HTERT RPE-1 (cell line): ENCODE results near the gene CCDC178.
"Not testable (repeated sequence)": the region's sequence is repeated elsewhere in the genome, so short reads cannot be mapped to it uniquely, and the experiment has no call there.

Experiments
- in situ Hi-C: fragments of 300-500 bp; cut with MboI; formaldehyde crosslinking; loops from 4 replicates; pipeline ENCODE4 v1.14.3; 2020; ENCODE audit warnings: low sequenced_read_pairs

CCDC178 gene

DNA sequence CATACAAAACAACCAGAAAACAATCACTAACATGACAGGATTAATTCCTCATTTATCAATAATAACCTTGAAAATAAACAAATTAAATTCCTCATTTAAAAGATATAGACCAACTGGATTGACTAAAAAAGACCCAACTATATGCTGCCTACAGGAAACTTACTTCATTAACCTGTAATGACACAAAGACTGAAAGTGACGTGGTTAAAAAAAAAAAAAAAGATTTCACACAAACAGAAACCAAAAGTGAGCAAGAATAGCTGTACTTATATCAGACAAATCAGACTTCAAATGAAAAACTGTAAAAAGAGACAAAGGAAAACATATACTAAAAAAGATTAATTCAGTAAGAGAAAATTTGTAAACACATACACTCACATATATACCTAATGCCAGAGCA is 201.2 kb downstream of the CCDC178 start:
- in situ Hi-C loops: no loop called here

DNA sequence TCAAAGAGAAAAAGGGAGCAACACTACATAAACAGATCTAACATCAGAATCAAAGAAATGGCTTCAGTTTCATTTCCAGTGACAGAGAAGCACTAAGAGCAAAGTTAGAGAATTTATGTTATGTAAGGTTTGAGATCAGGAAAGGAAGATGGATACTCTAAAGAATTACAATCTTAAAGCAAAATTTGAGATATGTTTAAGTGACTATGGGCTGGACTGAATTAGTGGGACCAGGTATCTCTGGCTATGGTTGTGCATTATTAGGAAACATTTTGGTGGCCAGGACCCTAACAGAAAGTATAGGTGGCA is 208.2 kb downstream of the CCDC178 start:
- in situ Hi-C loops: no loop called here

DNA sequence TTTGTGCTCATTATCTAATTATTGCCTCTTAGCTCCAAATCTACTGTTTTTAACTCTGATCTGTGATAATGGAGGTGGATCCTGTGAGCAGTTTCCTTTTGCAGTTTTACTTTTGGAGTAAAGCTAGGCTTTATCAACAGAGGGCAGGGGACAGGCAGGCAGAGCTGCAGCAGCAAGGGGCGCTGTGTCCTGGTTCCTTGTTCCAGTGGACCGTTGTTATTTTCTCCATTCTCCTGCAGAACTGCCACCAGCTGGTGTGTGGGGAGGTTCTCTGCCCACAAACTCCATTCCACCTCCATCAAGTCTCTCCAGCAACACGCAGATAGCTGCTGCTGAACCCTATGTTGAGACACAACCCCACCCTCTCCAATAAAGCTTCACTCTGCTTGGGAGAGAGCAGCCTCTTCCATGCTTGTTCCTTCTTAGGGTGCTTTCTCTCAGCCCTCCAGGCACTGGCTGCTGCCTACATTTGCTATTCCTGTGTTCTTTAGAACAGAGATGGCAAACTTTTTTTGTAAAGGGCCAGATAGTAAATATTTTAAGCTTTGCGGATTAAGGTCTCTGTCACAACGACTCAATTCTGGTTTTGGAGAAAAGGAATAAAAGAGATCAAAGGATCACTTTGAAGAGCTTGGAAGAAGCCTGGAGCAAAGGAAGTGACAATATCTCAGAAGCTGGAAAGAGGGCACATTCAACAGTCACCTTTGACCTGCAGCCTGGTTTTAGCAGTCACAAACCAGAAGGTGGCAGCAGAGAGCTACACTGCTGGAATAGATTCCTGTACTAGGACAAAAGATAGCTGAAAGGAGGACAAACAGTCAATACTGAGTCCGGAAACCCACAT is 208.8 kb downstream of the CCDC178 start:
- in situ Hi-C loops: no loop called here

DNA sequence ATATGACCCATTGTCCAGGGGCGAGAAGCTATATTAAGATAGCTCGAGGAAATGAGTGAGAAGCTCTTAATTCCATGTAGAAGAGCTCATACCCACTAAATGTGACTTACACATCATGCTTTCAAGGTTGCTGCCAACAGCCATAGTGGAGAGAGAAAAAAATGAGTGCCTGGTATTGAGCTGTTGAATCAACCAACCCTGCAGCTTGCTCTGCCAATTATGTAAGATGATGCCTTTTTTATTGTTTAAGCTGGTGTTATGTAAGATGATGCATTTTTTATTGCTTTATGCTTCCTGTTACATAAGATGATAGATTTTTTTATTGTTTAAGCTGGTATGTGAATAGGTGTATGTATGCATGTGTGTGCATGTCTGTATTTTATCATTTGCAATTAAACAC is 228.2 kb downstream of the CCDC178 start:
- in situ Hi-C loops: no loop called here

DNA sequence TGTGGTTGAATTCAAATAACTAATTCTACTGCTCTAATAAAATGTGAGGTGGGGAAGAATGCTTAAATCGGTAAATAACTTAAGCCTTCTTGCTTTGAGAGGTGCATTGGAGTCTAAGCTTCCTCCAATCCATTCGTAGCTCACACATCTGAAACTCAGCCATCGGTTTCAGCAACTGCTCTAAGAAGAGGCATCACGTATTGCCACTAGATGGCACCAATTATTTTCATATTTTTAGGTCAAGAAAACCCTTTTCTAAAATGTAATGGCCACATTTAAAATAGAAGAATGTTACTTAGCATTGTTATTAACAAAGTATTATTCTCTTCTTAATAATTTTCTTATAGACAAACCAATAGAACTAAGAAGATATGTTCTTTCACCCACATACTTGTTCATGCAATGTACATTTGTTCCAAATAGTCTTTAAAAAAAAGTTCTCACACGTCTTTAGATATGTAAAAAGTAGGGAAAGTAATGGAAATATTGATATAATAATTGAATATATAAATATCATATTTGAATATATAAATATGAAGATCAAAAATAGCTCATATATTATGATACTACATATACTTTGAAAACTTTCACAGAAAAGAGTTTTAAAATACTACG is 229.8 kb downstream of the CCDC178 start:
- in situ Hi-C loops: no loop called here

DNA sequence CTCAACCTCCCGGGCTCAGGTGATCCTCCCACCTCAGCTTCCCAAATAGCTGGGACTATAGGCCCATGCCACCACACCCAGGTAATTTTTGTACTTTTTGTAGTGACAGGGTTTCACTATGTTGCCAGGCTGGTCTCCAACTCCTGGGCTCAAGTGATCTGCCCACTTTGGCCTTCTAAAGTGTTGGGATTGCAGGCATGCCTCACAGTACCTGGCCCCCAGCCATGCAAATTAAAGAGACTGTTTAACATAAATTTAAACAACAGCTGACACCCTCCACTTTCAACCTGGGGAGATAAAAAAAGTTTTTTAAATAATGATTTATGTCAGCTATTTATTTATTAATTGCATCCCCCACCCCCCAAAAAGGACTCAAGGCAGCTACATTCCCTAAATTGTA is 234.7 kb downstream of the CCDC178 start:
- in situ Hi-C loops: no loop called here

DNA sequence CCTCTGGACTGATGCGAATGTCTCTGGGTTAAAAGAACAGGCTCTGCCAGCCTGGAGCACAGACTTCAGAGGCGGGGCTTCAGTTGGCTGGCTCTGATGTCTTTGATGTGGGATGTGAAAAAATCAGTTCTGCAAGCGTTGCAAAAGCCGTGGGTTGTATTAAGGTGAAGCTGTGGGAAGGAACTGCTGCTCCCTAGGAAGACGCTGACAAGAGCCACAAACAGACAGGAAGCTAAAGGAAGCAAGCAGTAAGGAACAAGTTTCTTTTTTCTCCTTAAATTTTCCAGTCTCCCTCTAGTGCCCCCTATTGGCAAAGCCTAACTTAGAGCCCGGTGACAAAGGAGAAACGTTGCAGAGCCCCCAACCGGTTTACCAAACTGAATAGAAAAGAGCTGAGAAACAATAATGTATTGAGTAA is 239.0 kb downstream of the CCDC178 start:
- in situ Hi-C loops: no loop called here

DNA sequence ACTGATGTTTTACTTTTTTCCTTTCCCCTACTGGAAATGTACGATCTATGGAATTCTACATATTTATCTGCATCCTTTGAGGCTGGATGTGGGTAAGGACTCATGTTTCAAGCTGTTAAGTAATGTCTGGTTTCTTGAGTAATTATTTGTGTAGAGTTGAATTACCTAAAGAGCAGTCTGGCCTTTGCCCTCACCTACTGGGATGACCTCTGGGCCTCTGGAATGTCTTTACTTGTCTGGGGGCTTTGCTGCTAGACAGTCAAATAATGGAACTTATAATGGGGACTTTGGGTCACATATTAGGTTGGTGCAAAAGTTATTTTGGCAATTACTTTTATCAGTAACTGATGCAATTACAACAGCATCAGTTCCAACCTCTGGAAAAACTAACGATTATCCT is 244.7 kb downstream of the CCDC178 start:
- in situ Hi-C loops: no loop called here

DNA sequence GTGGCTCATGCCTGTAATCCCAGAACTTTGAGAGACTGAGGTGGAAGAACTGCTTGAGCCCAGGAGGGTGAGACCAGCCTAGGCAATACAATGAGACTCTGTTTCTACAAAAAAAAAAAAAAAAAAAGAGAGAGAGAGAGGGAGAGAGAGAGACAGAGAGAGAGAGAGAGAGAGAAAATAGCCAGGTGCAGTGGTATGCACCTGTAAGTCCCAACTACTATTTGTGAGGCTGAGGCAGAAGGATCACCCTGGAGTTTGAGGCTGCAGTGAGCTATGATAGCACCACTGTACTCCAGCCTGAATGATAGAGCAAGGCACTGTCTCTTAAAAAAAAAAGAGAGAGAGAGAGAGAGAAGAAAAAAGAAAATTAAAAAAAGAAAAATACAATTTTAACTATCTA is 245.7 kb downstream of the CCDC178 start:
- in situ Hi-C loops: no loop called here

DNA sequence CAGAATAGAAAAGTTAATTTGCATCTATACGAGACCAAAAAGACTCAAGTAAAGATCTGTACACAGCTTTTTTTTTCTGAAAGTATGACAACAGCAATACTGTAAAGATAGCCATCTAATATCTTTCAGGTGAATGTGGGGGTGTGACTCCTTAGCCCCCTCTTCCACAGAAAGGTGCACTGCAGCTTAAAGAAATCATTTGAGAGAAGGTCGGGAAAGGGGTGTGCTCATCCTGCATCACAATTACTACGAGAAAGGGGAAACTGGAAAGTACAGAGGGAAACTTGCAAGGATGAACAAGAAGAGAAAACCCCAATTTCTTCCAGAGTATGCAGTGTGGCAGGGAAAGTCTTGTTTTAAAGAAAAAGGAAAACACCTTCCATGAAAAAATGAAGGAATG is 255.6 kb downstream of the CCDC178 start:
- in situ Hi-C loops: no loop called here

DNA sequence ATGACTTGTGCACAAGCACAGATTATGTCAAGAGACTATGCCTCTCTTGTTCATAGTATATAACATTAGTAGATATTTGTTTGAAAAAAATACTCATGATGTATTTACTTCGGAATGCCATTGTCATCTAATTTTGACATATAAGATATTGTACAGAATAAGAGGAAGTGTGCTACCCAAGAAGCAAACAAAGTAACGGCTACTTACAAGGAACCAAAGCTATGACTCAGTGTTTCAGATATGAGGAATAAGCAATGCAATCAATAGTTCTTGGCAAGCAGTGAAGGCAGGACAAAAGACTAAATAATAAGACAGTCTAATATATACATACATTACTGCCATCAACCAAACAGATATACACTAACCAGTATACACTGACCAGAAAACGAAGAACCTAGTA is 256.3 kb downstream of the CCDC178 start:
- in situ Hi-C loops: no loop called here

DNA sequence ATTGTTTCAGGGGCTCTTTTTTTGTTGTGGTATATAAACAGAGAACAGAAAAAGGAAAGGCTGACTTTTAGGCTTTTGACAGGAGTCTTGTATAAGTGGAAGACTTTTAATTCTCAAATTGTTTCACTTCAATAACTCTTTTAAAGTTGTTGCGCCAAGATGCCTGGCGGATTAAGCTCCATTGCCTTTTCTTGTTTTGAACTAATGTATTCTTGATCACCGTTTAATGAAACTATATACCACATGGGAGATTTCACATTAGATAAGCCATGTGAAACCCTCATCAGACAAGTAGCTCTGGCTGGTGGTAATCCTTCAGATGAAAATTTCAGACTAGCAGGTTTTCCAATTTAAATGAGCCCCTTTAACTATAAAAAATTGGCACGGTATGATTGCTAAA is 257.4 kb downstream of the CCDC178 start:
- in situ Hi-C loops: no loop called here

DNA sequence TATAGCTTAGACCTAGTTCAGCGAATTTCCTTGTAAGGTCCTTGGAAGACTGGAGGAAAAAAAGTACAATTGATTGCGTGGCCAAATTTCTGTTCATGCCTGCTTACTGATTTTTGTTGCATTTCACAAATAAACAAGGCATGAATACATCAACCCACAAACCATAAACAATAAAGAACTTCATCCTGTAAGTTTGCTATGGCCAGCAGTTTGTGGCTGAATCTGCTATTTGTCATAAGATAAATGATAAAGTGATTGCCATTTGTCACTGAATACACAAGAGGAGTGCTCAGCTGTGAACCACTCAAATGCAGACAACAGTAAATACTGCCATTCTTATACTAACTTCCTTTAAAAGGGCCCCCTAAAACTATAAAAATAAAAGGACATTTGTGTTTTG is 259.5 kb downstream of the CCDC178 start:
- in situ Hi-C loops: no loop called here

DNA sequence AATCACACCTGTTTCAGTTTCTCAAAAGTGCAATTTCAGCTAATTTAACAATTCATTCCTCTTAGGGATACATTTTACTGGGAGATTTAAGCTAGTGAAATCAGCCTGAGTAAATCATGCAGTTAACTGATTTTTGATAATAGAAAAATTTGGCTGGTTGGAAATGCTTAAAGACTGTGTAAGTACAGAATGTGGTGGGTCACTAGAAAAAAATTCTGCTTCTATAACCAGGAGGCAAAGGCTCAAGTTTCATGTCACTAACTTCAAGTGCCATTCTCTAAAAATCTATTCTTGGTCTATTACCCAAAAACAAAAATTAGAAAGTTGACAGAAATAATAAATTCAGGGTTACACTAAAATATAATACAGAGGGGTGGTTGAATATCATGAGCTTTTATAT is 271.3 kb downstream of the CCDC178 start:
- in situ Hi-C loops: no loop called here

DNA sequence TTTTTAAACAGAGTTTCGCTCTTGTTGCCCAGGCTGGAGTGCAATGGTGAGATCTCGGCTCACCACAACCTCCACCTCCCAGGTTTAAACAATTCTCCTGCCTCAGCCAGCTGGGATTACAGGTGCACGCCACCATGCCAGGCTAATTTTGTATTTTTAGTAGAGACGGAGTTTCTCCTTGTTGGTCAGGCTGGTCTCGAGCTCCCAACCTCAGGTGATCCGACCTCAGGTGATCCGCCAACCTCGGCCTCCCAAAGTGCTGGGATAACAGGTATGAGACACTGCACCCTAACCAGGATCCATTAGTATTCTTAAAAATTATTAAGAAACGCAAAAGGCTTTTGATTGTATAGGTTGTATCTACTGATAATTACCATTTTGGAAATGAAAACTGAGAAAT is 276.4 kb downstream of the CCDC178 start:
- in situ Hi-C loops: not testable (repeated sequence)

DNA sequence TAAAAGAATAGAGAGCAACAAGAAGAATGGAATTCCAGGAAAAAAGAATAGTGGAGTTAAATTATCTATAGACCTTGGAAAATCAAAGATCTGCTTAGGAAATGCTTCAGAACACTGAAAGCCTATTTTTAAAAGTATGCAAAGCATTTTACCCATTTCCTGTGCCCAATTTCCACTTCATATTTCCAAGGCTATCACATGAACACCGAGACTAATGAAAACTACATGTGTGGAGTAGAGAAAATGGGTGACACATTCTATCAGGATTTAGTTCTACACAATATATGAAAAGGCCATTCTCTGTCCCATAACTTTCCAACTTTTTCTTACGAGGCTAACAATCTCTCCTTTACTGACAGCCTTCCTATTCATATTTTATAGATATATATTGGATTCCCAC is 279.4 kb downstream of the CCDC178 start:
- in situ Hi-C loops: no loop called here

DNA sequence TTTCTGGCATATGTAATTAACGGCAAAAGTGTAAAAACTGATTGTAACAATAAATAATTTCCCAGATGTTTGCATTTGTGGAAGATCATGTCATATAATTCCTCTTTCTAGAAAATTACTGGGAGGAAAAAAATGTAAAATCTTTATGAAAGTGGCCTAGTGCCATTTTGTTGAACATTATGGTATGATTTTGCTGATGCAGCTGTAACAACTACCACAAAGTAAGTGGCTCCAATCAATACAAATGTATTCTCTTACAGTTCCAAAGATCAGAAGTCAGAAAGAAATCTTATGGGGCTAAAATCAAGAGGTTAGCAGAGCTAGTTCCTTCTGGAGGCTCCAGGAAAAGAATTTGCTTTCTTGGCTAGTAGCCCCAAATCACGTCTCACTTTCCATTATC is 281.4 kb downstream of the CCDC178 start:
- in situ Hi-C loops: no loop called here

DNA sequence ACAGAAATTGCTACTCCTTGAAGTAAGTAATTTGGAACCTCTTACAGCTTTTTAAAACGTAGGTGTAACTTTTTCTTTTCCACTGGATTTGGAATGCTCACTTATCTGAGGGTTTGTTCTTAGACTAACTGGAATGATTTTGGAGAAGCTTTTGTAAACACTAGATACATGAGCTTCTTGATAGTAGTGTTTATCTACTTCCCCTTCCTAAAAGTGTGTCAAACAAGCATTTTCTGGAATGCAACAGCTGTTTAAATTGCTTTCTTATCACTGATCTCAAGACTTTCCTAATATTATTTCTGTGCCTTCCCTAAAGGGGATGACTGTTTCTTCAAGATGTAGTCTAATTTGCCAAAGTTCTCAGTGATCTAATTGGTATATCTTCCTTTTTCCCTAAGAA is 282.6 kb downstream of the CCDC178 start:
- in situ Hi-C loops: no loop called here

DNA sequence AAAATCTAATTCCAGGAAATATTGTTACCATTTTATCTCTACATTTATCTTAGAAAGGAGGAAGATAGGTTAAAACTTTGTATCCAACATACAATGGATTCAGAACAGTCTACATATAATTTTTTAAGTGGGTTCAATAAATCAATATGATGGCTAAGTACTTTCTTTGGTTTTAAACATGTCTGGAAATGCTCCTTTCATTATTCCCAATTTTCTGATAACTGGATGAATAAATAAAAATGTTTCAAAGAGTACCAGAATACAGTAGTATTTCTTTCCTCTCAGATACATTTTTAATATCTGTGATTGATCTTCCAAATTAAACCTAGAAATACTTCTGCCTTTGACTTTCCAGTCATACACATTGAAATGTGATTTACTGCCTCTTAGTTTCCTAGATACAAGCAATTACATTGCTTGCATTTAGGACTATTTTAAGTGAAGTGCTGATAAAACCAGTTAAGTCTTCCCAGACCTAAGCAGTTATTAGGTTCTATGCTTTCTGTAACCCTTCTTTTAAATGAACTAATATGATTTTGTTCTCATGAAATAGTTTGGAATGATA is 283.5 kb downstream of the CCDC178 start:
- in situ Hi-C loops: no loop called here

DNA sequence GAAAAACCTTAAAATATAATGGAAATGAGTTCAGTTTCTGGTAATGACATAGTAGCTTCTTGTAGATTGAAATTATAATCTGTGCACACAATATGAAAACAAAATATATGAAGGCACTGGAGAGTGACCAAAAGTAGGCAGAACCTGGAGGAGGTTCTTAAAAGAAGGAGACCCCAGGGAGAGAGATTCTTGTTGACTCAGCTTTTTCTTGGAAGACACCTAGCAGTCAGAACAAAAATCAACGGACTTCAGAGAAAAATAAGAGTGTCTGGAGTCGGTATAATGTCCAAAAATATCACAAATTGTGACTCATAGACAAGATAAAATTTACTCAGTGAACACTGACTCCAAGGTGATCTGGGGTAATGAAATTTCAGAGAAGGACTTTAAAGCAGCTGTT is 286.5 kb downstream of the CCDC178 start:
- in situ Hi-C loops: no loop called here

DNA sequence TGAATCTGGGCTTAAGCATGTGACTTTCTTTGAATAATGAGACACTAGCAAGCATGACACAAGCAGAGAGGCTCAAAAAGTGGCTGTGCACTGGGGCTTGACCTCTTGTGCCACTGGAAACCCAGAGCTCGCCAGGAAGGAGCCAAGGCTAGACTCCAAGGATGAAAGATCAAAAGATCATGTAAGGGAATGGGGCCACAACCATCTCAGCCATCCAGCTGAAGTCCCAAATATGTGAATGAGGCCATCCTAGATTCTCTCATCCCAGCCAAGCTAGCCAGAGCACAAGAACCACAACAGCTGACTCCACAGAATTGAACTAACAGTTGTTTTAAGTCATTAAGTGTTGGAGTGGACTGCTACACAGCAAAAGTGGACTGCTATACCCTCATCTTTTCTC is 288.1 kb downstream of the CCDC178 start:
- in situ Hi-C loops: no loop called here

DNA sequence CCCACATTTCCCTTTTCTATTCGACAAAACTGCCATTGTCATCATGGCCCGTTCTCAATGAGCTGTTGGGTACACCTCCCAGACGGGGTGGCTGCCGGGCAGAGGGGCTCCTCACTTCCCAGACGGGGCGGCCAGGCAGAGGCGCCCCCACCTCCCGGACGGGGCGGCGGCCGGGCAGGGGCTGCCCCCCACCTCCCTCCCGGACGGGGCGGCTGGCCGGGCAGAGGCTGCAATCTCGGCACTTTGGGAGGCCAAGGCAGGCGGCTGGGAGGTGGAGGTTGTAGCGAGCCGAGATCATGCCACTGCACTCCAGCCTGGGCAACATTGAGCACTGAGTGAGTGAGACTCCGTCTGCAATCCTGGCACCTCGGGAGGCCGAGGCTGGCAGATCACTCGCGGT is 292.7 kb downstream of the CCDC178 start:
- in situ Hi-C loops: not testable (repeated sequence)

DNA sequence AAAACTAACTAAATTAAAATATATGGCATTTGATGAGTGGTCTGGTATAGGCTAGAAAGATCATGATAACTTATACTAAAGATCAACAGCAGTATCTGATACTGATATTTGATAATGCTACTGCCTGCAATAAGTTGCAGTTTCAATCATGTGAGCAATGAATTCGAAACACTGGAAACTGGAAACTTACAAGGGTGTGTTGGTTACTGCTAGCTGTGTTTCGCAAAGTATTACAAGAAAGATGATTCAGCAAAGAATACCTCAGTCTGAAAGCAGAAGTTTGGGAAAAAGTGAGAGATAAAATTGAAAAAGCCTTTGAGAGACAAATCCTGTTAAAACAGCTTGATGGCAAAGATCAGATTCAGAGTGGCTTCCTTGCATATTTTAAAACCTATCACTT is 294.5 kb downstream of the CCDC178 start:
- in situ Hi-C loops: no loop called here
